RWPE1 (cell line): Measurements from ENCODE around the gene TMEM175.

Experiments used
- CTCF ChIA-PET: fragments of 350-600 bp; sonication (Branson Sonifier 250); formaldehyde crosslinking; extraction: SDS; loops from one replicate; lab custom pipeline; 2021; lab: Yijun Ruan, JAX
- POLR2A ChIA-PET: fragments of 400-600 bp; formaldehyde crosslinking; extraction: SDS; loops from one replicate; lab custom pipeline; 2020; ENCODE audit warnings: antibody characterized with exemption; ENCODE audit not compliant: low non-redundant PET; lab: Yijun Ruan, JAX
- DNase-seq: peaks from one replicate; pipeline ENCODE4 v3.0.0; 2012; ENCODE audit warnings: low spot score
- H3K27ac ChIP-seq: fragments of 450-650 bp; 2 replicates; pipeline ENCODE4 v1.5.1; 2017
- CTCF ChIP-seq: fragments of 450-650 bp; conservative IDR thresholded peaks from 2 replicates; pipeline ENCODE4 v1.5.1; 2017; ENCODE audit warnings: low read depth, mild to moderate bottlenecking

The TMEM175 gene

DNA sequence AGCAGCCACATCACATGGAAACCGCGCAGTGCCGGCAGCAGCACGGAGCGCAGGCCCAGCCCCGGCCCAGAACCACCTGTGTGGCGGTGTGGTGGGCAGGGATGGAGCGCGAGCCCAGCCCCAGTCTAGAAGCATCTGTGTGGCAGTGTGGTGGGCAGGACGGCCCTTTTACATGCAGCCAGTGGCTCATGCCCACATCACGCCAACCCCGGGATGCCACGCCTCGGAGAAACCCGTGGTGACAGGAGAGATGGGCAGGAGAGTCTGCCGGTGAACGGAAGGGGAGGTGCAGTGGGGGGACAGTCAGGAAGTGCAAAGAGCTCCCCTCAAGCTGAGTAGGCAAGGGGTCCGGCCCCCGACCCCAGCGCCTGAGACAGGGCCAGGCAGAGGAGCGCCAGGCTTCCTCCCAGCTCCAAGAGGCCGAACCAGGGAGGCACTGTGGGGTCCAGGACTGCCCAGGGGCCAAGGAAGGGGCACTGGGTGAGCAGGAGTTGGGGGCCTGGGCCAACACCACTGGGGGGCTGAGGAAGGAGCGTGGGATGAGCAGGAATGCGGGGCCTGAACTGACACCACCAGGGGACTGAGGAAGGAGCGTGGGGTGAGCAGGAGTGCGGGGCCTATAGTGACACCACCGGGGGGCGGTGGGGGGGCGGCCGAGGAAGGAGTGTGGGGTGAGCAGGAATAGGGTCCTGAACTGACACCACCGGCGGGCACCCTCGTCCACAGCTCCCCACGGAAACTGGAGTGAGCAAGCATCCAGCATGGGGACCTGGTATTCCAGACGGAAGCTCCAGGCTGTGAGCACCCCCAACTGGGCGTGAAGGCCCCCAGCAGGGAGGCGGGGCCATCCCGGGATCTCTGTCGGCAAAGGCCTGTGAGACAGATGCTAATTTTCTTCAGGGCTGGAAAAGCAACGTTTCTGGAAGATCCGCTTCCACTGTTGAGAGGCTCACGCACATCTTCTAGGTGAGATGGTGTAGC, 28.9 kb upstream of the TMEM175 start:
- ChIA-PET CTCF (no interaction called here), POLR2A (no interaction called here)
- no peak for DNase-seq
- no peak for TF ChIP-seq CTCF
- H3K27ac ChIP-seq: no peak overlapping the region

DNA sequence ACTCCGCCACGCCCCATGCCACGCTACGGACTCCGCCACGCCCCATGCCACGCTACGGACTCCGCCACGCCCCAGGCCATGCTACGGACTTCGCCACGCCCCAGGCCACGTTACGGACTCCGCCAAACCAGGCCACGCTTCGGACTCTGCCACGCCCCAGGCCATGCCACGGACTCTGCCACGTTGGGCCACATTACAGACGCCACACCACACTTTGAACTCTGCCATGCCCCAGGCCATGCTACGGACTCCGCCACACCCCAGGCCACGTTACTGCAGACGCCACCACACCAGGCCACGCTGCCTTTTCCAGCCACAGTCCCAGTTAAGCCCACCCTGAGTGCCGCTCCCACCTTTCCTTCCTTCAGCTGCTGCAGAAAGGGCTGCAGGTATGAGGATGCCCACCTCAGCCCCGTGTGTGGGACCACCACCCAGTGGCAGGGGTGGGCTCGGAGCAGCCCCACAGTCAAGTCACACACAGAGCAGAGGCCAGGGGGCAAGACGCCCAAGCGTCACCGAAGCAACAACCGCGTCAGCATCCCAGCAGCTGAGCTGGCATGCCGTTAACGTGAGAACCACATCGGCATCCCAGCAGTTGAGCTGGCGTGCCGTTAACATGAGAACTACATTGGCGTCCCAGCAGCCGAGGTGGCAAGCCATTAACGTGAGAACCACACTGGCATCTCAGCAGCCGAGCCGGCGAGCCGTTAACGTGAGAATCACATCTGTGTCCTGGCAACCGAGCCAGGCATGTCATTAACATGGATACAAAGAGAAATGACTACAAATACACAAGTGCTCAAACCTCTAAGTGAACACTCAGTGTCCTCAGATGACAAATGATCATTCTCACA, 26.5 kb upstream of the TMEM175 start:
- peak overlapping the region; percentile 23 for H3K27ac ChIP-seq
- no peak for DNase-seq
- TF ChIP-seq CTCF: no peak
- ChIA-PET CTCF (interaction anchor here (0.6 kb wide), 1 partner anchor 46 kb away, joined by 3 read pairs; no protein-coding TSS in a partner anchor), POLR2A (no interaction called here)

DNA sequence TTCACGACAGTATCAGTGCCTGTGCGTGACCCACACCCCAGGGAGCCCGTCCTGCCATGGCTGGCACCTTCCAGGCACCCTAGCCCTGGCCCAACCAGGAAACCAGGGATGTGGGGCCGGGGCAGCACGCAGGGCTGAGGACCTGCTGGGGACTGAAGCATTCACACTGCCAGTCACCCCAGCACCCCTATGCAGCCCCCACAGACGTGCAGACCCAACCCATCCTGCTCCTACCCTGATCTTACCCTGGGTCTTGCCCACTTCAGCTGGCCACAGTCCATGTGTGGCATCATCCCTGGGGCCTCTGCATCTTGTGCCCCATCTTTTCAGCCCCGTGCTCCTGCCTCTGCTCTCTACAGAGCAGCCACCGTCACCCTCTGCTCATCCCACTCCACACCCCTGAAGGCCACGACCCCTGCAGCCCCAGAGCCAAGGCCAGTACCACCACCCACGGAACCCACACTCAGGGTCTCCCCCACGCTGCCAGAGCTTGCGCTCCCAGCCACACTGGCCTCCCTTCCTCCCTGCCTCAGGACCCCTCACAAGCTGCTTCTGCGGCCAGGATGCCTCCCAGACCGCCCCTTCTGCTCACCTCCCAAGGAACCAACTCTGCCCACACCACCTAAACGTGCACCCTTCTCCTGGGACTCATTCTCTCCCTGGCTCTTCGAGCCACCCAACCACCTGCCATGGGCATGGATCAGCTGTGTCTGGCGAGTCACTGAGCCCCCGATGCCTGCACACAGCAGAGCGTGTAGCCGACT, 25.7 kb upstream of the TMEM175 start:
- H3K27ac ChIP-seq: peak overlapping the region; percentile 23
- DNase-seq: no peak
- TF ChIP-seq CTCF: no peak
- ChIA-PET CTCF (interaction anchor here (0.6 kb wide), 1 partner anchor 45 kb away, joined by 3 read pairs; no protein-coding TSS in a partner anchor), POLR2A (no interaction called here)

- no peak overlapping the region; the same call in 1 of the 2 replicates for H3K27ac ChIP-seq
- POLR2A ChIA-PET: no interaction called here
- no peak for TF ChIP-seq CTCF
- CTCF ChIA-PET: no interaction called here
- no peak for DNase-seq
These were observed 25.2 kb upstream of the TMEM175 start for GRCh38 chr4:907103-907400.

GRCh38 chr4:907691-908425, 24.4 kb upstream of the TMEM175 start:
- no peak for DNase-seq
- no peak for TF ChIP-seq CTCF
- H3K27ac ChIP-seq: no peak overlapping the region
- ChIA-PET POLR2A (no interaction called here), CTCF (interaction anchor here (0.6 kb wide), 1 partner anchor 121 kb away, joined by 3 read pairs; no protein-coding TSS in a partner anchor)
